C4-2B (cell line): ENCODE results near the gene RASL12.

ENCODE experiments used
- CTCF ChIP-seq: fragments of 450-650 bp; conservative IDR thresholded peaks from 2 replicates; pipeline ENCODE4 v1.5.1; 2017; ENCODE audit warnings: mild to moderate bottlenecking
- ZFX ChIP-seq: fragments of 450-650 bp; IDR thresholded peaks from 2 replicates; pipeline ENCODE4 v1.6.1; 2017

- TF ChIP-seq CTCF (no peak), ZFX (no peak)
Measured at GRCh38 chr15:65087411-65087810, 19.6 kb upstream of the RASL12 start.
